Spinal cord (tissue), 10 donors: ENCODE measurements around the gene NKX2-3. TPM values are rescaled to one million over a fixed set of nuclear protein-coding genes. Genes with fewer than 3 reads are reported as not detected.

Experiments used
- DNase-seq, 6 donors: peaks; one replicate each; pipeline versions ENCODE4 v3.0.0 to v3.0.0-alpha.2; 2013 to 2015; ENCODE audit warnings: low spot score in 6 of 6, low read depth in 4 of 6
- H3K27ac ChIP-seq: one replicate; pipeline ENCODE4 v1.5.1; 2013; ENCODE audit warnings: low read depth, low read length, control low read depth
- H3K27me3 ChIP-seq: one replicate; pipeline ENCODE4 v1.6.1; 2013; ENCODE audit warnings: low read length; ENCODE audit not compliant: control insufficient read depth, insufficient read depth
- H3K36me3 ChIP-seq: one replicate; pipeline ENCODE4 v1.6.1; 2013; ENCODE audit warnings: low read length; ENCODE audit not compliant: control insufficient read depth, insufficient read depth
- H3K4me1 ChIP-seq: one replicate; pipeline ENCODE4 v1.6.1; 2013; ENCODE audit warnings: low read length; ENCODE audit not compliant: control insufficient read depth, insufficient read depth
- H3K4me3 ChIP-seq: one replicate; pipeline ENCODE4 v1.5.1; 2013; ENCODE audit warnings: low read depth, low read length, control low read depth
- H3K9me3 ChIP-seq: one replicate; pipeline ENCODE4 v1.6.1; 2013; ENCODE audit warnings: low read length; ENCODE audit not compliant: control insufficient read depth, insufficient read depth
- WGBS: methylation state at CpG from one replicate; pipeline ENCODE4 v1.1.5; 2013; ENCODE audit warnings: missing lambda C conversion rate; ENCODE audit not compliant: insufficient coverage; 5-methylcytosine and 5-hydroxymethylcytosine counted together
- polyA plus RNA-seq, 2 donors: library from polyadenylated mRNA; unstranded; fragments of 120-200 nt; gene quantifications; one replicate each; pipeline ENCODE4 v1.2.1, GENCODE V29; 2013; ENCODE audit not compliant: insufficient read length in 2 of 2
- total RNA-seq, 2 donors: library from RNA; depleted of rRNA in 1 of 2; stranded (reverse); fragments of 120-200 nt in 1 of 2; fragments of >200 nt in 1 of 2; gene quantifications; one replicate each; pipeline versions ENCODE4 v1.2.3 to v1.2.4, GENCODE V29; 2013 to 2014
- donor health status: healthy.

The NKX2-3 gene
- total and polyA plus RNA-seq, 4 donors: not detected

DNA sequence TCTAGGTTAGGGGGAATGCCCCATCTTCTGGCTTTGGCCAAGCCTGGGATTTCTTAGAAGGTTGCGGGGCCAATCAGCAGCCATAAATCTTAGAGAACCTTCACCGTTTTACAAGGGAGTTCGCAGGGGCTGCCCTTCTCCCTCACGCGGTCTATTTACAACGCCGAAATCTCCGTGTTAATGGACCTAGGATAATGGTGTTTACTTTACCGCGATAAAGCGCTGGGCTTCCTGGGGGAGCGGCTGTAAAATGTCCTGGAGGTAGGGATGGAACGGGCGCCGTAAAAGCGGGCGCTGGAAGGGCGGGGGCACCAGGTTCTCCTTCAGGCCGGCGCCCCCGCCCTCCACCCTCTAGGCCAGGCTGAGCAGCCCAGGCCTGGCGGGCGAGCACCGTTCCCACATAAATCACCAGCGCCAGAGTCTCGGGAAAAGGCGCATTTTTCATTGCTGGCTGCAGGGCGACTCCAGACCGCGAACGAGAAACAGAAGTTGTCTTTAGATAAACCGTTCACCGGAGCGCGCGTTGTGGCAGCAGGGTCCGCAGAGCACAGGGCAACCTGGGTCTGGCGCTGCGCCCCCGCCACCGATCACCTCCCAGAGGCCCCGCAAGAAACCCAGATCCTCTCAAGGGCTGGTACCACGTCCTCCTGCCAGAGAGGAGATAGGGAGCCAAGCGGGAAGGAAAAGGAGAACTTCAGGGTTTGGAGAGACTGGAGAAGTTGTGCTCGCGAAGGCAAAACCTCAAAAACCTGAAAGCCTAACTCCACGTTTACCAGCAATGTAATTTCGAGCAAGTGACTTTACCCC lies 12.5 kb upstream of the NKX2-3 start:
- H3K4me3 ChIP-seq: no peak overlapping the region
- no peaks in the 10 kb centered on the region for H3K9me3 ChIP-seq
- no peak overlapping the region for H3K27ac ChIP-seq
- no peaks in the 10 kb centered on the region for H3K36me3 ChIP-seq
- WGBS: under 1% methylated on average over 35 of the region's 48 CpGs
- DNase-seq: no peak
- peaks cover 22% of the 10 kb centered on the region for H3K4me1 ChIP-seq
- H3K27me3 ChIP-seq: peaks cover 74% of the 10 kb centered on the region

DNA sequence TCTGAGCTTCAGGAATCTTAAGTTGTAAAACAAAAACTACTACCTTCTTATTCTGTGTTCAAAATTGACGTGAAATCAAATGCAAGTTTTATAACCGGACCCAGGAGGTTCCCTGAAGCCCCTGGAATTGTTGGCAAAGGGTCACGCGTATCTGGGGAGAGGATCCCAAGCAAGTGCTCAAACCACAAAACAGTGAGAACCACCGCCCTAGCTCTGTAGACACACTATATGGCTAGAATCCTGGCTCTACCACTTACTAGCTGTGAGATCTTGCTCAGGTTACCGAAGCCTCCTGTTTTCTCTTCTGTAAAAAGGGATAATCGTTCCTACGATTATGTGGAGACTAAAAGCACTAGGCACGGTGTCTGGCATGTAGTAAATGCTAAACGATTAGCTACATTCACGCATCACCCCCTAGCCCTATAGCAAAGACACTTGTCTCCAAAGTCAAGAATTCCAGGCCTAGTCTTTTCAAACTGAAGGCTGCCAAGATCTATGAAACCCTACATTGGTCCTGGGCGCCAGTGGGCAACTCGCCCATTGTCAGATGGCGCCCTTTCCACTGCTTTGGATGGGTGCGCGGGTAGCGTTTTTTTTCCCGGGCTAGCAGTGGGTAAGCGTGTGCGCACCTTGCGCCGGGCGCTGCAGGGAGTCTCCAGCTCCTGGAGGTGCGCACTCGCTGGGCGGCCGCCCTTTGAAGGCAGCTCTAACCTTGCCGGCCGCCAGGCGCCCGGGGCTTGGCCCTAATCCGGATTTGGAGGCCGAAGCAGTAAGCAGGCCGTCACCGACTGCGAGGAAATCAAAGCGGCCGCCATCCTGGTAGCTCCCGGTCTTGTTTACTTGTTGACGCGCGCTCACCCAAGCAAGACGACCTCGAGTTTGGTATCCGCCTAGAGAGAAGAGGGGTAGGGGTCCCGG lies 11.6 kb upstream of the NKX2-3 start:
- Histone ChIP-seq H3K36me3 (no peaks in the 10 kb centered on the region), H3K27ac (no peak overlapping the region), H3K4me1 (peaks cover 22% of the 10 kb centered on the region), H3K4me3 (no peak overlapping the region), H3K27me3 (peaks cover 82% of the 10 kb centered on the region), H3K9me3 (no peaks in the 10 kb centered on the region)
- DNase-seq: no peak
- WGBS: 6% methylated on average over 38 of the region's 46 CpGs

DNA sequence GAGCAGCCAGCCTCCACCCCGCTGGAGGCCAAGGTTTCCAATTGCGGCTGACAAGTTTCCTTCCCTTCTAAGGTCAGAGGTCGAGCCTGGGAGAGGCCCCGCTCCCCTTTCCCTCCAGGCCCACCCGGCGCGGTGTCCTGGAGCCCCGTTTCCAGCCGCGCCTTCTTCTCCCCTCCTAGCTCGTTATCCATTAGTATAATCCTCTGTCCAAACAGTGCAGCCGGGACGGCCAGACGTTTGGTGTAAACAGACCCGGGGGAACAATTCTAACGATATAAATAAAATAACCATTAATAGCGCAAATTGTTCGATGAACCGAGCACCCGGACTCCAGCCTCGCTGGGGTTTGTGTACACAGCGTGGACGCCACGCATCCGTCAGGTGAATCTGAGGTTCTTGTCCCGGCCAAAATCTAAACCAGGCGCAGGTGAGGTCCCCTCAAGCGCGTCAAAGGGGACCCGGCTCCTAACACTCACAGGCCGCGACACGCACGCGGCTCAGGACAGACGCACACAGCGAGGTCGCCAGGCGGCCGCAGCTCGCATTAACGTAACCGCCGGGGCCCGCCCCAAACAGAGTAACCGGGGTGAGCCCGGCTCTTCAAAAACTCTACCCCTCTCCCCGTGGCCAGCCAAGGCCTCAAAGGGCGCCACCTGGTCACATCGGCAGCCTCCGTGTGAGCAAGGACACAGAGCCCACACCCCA lies 10.8 kb upstream of the NKX2-3 start:
- no peak overlapping the region for H3K4me3 ChIP-seq
- no peaks in the 10 kb centered on the region for H3K9me3 ChIP-seq
- no peak overlapping the region for H3K27ac ChIP-seq
- DNase-seq: no peak
- H3K36me3 ChIP-seq: no peaks in the 10 kb centered on the region
- peaks cover 90% of the 10 kb centered on the region for H3K27me3 ChIP-seq
- peaks cover 22% of the 10 kb centered on the region for H3K4me1 ChIP-seq
- 3% methylated on average over 47 of the region's 51 CpGs for WGBS

DNA sequence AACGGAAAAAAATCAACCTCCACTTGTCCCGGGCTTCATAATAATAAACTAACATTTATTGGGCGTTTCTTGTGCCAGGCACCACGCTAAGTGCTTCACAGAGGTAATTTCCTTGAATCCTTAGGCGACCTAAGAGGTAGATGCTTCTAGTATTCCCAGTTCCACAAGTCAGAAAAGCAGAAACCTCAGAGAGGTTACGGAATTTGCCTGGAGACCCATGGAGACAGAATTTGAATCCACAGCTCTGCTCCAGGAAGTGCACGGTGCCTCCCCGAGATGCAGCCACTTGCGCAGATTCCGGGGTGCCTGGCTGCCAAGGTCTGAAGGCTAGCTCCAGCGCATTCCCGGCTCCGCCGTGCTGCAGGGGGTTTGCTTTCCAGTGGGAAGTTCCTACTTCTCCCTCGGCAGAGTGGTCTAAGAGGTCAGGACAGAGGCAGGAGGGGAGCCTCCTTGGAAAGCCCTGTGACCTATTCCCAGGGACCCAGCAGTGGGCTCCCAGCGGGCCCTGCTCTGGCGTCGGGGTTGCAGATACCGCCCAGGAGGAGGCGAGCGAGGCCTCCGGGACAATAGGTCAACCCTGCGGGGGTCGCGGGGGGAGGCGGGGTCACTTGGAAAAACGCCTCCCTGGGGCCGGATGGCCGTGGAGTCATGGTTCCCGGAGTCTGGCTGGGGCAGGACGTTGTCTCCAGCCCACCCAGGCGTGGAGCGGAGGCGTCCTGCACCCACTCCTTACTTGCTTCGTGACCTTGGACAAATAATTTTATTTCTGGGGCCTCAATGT lies 10.1 kb upstream of the NKX2-3 start:
- Histone ChIP-seq H3K4me1 (peaks cover 25% of the 10 kb centered on the region), H3K9me3 (no peaks in the 10 kb centered on the region), H3K4me3 (no peak overlapping the region), H3K27ac (no peak overlapping the region), H3K36me3 (no peaks in the 10 kb centered on the region), H3K27me3 (peaks cover 95% of the 10 kb centered on the region)
- 2% methylated on average over 33 of the region's 35 CpGs for whole genome bisulfite sequencing
- DNase-seq: no peak

DNA sequence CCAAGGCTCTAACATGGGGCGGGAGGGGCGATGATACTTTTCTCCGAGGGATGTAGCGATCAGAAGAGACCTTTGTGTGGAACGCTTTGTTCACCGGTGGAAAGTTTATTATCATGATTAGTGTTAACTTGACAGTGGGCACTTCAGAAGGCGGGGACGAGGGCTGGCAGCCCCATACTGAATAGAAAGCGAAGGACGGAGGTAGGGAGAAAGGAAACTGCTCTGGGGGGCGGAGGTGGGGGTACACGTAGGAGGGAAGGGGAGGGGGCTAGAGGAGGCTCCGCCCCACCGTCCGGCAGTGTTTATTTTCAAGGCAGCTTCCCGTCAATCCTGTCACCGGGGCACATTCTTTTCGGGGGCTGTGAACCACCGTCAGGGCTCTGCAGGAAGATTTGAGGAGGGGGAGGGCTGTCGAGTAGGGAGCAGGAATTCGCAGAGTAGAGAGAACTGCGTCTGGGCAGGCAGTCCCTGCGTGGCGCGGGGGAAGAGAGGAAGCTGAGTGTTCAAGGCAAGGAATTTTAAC lies 9.4 kb upstream of the NKX2-3 start:
- 0% methylated on average over 21 of the region's 25 CpGs for WGBS
- DNase-seq: no peak
- H3K36me3 ChIP-seq: no peaks in the 10 kb centered on the region
- peaks cover 27% of the 10 kb centered on the region for H3K4me1 ChIP-seq
- H3K27me3 ChIP-seq: peaks cover 99% of the 10 kb centered on the region
- H3K27ac ChIP-seq: no peak overlapping the region
- H3K4me3 ChIP-seq: no peak overlapping the region
- H3K9me3 ChIP-seq: no peaks in the 10 kb centered on the region

DNA sequence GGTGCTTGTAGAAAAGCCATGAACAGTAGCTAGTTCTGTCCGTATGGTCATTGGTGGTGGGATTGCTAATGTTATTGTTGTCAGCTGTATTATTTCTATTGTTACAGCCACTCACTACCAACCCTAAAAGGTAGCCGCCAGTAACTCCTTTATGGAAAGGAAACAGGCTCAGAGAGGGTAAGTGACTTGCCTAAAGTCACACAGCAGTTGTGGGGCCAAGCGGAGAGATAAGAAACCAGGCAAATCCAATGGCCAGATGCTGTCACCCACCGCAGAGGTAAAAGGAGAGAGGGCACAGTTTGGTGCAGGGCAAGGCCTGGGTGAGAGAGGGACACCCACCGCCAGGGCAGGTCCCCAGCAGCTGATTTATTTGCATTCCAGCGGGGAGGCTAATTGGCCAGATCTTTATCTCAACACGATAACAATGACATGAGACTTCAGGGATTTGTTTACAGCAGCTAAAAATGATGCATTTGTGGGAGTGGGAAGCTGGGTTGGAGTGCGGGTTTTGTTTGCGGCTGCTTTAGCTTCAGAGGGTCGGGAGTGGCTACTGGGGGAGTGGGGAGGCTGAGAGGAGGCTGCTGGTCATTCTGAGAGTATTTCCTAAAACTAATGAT lies 8.6 kb upstream of the NKX2-3 start:
- peaks cover 27% of the 10 kb centered on the region for H3K4me1 ChIP-seq
- no peak overlapping the region for H3K27ac ChIP-seq
- no peak for DNase-seq
- no peaks in the 10 kb centered on the region for H3K9me3 ChIP-seq
- no peaks in the 10 kb centered on the region for H3K36me3 ChIP-seq
- no peak overlapping the region for H3K4me3 ChIP-seq
- peaks cover 99% of the 10 kb centered on the region for H3K27me3 ChIP-seq
- WGBS: 3% methylated on average over 6 of the region's 10 CpGs

DNA sequence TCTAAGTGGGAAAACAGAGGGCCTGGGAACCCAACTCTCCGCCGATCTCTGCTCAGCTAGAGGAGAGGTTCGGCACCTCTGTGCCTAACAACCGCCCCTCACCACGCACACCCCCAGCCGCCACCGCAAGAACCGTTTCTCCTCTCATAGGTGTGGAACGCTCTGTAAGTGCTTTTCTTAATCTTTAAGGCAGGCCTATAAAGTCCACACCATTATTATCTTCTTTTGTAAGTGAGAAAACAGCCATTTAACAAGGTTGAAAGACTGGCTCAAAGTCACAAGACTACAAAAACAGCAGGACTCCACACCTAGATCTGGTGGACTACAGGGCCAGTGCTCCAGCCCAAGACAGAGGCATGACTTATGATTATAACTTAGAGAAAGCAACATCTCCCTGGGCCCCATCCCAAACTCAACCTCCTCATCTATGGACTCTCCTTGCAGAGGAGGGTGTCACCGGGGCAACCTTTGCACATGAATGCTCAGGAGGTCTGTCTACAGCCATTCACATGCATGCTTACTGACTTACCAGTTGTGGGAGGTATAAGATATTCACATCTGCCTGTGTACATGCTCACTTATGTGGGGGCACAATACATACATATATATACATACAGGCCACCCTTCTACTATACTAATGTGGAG lies 7.9 kb upstream of the NKX2-3 start:
- Histone ChIP-seq H3K4me3 (no peak overlapping the region), H3K9me3 (no peaks in the 10 kb centered on the region), H3K36me3 (no peaks in the 10 kb centered on the region), H3K4me1 (peaks cover 26% of the 10 kb centered on the region), H3K27ac (no peak overlapping the region), H3K27me3 (peaks cover 99% of the 10 kb centered on the region)
- WGBS: 7% methylated on average over 8 of the region's 10 CpGs
- DNase-seq: no peak

DNA sequence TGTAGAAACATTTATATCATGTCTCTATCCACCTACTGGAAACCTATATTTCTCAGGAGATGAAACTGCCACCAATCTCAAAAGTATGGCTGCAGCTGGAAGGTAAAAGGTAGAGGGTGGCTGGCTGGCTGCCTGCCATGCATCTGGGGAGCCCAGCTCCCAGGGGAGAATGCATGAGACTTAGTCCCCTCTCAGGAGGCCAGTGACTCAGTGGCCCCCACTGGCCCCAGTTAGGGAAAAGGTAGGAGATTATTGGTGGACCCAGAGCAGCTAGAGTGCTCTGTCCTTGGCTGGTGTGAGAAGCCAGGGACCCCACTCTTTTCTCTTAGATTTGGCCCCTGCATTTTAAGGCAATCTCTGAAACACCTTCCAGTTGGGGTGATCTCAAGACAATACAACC lies 6.8 kb upstream of the NKX2-3 start:
- H3K4me3 ChIP-seq: no peak overlapping the region
- H3K27me3 ChIP-seq: peaks cover 99% of the 10 kb centered on the region
- peaks cover 27% of the 10 kb centered on the region for H3K4me1 ChIP-seq
- H3K36me3 ChIP-seq: no peaks in the 10 kb centered on the region
- no peak overlapping the region for H3K27ac ChIP-seq
- no peaks in the 10 kb centered on the region for H3K9me3 ChIP-seq
- no peak for DNase-seq
